ENCODE results near the gene KLHL3. TPM values are rescaled to one million over a fixed set of nuclear protein-coding genes. Genes with fewer than 3 reads are reported as not detected.

KLHL3 gene
- total and polyA plus RNA-seq, 11 donors: 8.3 to 77.6 (median 26.1) TPM

- Histone ChIP-seq H3K4me1 (peaks cover 0 to 6% (median 5%) of the 10 kb centered on the region in 12 donors), H3K27me3 (no peaks in the 10 kb centered on the region), H3K9me3 (no peaks in the 10 kb centered on the region), H3K36me3 (peaks cover 0 to 11% (median 0%) of the 10 kb centered on the region in 9 donors), H3K4me3 (no peak overlapping the region), H3K27ac (no peak overlapping the region)
- DNase-seq: no peak
- no peak for ATAC-seq
- TF ChIP-seq, protein P1, sequence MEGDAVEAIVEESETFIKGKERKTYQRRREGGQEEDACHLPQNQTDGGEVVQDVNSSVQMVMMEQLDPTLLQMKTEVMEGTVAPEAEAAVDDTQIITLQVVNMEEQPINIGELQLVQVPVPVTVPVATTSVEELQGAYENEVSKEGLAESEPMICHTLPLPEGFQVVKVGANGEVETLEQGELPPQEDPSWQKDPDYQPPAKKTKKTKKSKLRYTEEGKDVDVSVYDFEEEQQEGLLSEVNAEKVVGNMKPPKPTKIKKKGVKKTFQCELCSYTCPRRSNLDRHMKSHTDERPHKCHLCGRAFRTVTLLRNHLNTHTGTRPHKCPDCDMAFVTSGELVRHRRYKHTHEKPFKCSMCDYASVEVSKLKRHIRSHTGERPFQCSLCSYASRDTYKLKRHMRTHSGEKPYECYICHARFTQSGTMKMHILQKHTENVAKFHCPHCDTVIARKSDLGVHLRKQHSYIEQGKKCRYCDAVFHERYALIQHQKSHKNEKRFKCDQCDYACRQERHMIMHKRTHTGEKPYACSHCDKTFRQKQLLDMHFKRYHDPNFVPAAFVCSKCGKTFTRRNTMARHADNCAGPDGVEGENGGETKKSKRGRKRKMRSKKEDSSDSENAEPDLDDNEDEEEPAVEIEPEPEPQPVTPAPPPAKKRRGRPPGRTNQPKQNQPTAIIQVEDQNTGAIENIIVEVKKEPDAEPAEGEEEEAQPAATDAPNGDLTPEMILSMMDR (IDR thresholded peaks at IDR 0.05): no peak
- TF ChIP-seq POLR2A (IDR thresholded peaks at IDR 0.05): no peak
- WGBS, 4 donors: 93 to 96% (median 95%) methylated on average over 4 of the region's 4 CpGs
- intact Hi-C loops (cut with DNase I): loop anchor here in 1 of 10 donors (10.0 kb wide), 1 partner anchor 277 kb away; the partner anchor contains the start of gene FAM13B
Measured at GRCh38 chr5:137758121-137758520, 22.2 kb upstream of the KLHL3 start.

DNA sequence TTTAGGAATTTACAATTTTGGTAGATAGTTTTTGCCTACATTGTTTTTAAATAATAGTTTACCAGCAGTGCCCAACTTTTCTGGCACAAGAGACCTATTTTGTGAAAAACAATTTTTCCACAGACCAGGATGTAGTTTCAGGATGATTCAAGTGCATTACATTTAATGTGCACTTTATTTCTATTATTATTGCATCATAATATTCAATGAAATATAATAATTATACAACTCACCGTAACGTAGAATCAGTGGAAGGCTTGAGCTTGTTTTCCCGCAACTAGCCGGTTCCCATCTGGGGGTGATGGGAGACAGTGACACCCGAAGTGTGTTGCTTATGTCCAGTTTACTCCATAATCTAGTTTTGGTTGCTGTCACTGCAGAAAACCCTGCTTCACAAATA is 21.7 kb upstream of the KLHL3 start:
- ATAC-seq: no peak

GRCh38 chr5:137754961-137755762 is 19.3 kb upstream of the KLHL3 start:
- ATAC-seq (peak in 3 of 4 donors; percentile 0 to 39 (median 33)), DNase-seq (no peak)
- Histone ChIP-seq H3K27ac (peak overlapping the region; percentile 94 to 100 (median 99)), H3K4me1 (peaks cover 2 to 29% (median 20%) of the 10 kb centered on the region in 12 donors), H3K27me3 (no peaks in the 10 kb centered on the region), H3K36me3 (peaks cover 0 to 23% (median 0%) of the 10 kb centered on the region in 9 donors), H3K4me3 (peak overlapping the region; percentile 58 to 97 (median 82)), H3K9me3 (no peaks in the 10 kb centered on the region)
- intact Hi-C loops (cut with DNase I): loop anchor here in 2 of 10 donors (5.0 to 10.0 kb wide), 2 partner anchors 132 to 280 kb away; partner anchors contain the start of genes FAM13B (in 1 of the 2) and PKD2L2 (in 1 of the 2)
- TF ChIP-seq, protein P1 (IDR thresholded peaks at IDR 0.05): peak in 1 of 12 donors; percentile 4
- TF ChIP-seq POLR2A (IDR thresholded peaks at IDR 0.05): no peak
- 28 to 39% (median 31%) methylated on average over 26 to 36 of the region's 36 CpGs for WGBS, 4 donors

More for the DNA sequence above, 21.7 kb upstream of the KLHL3 start:
- WGBS, 4 donors: 91 to 97% (median 95%) methylated on average over 5 of the region's 5 CpGs
- intact Hi-C loops (cut with DNase I): loop anchor here in 1 of 10 donors (10.0 kb wide), 1 partner anchor 277 kb away; the partner anchor contains the start of gene FAM13B
- no peaks in the 10 kb centered on the region for H3K9me3 ChIP-seq
- no peak overlapping the region for H3K4me3 ChIP-seq
- no peak for DNase-seq
- H3K4me1 ChIP-seq: peaks cover 0 to 6% (median 5%) of the 10 kb centered on the region in 12 donors
- no peak overlapping the region for H3K27ac ChIP-seq
- peaks cover 0 to 11% (median 0%) of the 10 kb centered on the region in 9 donors for H3K36me3 ChIP-seq
- no peak for TF ChIP-seq POLR2A (IDR thresholded peaks at IDR 0.05)
- TF ChIP-seq, protein P1 (IDR thresholded peaks at IDR 0.05): no peak
- H3K27me3 ChIP-seq: no peaks in the 10 kb centered on the region
